ENCODE data around the gene ADAMTS13.
"Not testable (repeated sequence)": the region's sequence is repeated elsewhere in the genome, so short reads cannot be mapped to it uniquely, and the experiment has no call there.

ADAMTS13 gene

DNA sequence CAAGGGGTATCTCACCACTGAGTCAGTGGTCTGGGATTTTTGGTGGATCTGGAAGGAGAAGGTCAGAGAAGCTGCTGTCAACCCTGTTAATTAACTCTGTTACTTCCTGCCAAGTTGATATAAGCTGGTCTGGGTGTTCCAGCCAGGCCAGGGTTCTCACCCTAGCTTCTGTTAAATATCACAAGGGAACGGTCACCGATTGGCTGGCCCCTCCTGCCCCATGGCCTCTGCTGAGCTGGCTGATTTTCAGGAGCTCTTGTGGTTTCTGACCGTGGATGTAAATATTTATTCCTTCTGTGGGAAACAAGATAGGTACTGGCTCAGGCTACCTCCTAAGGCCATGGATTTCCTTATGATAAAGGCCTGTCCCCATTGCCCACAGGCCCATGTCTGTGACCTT, 1.0 kb downstream of the ADAMTS13 start:
- DNase-seq (ENCODE audit: insufficient read length, low spot score): no peak
- no peak for FAIRE-seq

DNA sequence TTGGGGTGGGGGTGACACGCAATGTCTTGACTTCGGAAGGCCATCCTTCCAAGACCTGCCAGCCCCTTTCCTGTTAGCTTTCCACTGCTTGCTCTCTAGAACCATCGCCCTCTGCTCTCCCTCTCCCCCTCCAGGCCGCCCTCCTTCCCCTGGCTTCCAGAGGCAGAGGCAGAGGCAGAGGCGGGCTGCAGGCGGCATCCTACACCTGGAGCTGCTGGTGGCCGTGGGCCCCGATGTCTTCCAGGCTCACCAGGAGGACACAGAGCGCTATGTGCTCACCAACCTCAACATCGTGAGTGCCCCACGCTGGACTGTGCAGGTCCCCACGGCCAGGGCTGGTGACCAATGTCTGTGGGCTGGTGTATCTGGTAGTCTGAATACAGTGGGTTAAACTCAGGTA, 2.0 kb downstream of the ADAMTS13 start:
- FAIRE-seq (no peak), DNase-seq (ENCODE audit: insufficient read length, low spot score) (no peak)

DNA sequence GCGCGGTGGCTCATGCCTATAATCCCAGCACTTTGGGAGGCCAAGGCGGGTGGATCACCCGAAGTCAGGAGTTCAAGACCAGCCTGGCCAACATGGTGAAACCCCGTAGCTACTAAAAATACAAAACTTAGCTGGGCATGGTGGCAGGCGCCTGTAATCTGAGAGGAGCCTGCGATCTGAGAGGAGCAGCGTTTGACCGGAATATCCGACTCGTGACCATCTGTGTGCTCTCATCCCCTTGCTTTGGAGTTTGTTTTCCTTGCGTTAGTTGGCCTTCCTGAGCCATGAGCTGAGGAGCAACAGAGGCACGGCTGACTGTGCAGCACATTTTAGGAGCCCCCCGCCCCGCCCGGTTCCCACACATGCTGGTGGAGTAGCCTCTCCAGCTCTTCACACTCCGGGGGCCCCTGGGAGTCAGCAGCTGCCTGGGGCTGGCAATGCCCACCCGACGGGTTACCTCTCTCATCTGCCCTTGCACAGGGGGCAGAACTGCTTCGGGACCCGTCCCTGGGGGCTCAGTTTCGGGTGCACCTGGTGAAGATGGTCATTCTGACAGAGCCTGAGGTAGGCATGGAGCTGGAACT, 3.0 kb downstream of the ADAMTS13 start:
- DNase-seq (ENCODE audit: insufficient read length, low spot score) (no peak), FAIRE-seq (no peak)

DNA sequence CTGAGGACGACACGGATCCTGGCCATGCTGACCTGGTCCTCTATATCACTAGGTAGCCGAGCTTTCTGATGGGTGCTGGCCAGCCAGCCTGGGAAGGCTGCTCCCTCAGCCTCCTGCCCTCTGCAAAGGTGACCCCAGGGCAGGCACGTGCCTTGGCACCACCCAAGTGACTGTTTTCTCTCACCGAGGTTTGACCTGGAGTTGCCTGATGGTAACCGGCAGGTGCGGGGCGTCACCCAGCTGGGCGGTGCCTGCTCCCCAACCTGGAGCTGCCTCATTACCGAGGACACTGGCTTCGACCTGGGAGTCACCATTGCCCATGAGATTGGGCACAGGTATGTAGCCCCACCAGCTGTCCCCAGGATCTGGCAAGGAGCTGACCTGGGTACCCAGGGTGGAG, 3.8 kb downstream of the ADAMTS13 start:
- FAIRE-seq (no peak), DNase-seq (ENCODE audit: insufficient read length, low spot score) (no peak)

DNA sequence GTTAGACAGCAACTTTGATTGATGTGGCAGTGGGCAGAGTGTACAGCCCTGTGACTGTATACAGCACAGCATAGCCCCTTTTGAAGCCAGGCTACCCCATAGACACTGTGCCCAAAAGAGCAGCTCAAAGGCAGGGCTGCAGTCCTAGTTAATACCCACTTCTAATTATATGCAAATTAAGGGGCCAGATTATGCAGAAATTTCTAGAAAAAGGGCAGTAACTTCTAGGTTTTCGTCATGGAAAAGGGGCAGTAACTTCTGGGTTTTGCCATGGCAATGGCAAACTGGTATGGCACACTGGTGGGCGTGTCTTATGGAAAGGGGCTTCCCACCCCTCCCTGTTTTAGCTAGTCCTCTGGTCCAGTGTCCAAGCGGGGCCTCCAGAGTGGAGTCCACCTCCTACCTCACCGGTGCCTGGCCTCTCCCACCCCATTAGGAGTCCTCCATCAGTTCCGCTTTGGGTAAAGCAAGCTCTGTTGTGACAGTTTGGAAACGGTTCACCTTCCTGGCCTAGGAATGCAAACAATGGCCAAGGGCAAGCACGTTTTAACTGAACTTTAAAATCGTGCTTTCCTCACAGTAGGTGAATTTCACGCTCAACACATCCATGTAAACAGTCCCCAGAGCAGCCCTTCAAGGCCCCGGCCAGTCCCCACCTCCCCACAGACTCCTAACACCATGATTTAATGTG, 5.6 kb downstream of the ADAMTS13 start:
- FAIRE-seq: no peak
- no peak for DNase-seq (ENCODE audit: insufficient read length, low spot score)

DNA sequence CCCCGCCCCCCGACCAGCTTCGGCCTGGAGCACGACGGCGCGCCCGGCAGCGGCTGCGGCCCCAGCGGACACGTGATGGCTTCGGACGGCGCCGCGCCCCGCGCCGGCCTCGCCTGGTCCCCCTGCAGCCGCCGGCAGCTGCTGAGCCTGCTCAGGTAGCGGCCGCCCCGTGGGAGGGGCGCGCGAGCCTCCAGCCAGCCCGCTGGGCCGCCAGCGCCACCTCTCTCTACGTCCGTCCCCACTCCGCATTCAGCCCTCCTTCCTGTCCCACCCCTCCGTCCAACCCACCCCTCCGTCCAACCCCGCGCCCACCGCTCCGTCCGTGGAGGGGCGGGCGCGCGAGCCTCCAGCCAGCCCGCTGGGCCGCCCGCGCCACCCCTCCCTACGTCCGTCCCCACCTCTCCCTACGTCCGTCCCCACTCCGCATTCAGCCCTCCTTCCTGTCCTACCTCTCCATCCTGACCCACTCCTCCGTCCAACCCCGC, 6.5 kb downstream of the ADAMTS13 start:
- DNase-seq (ENCODE audit: insufficient read length, low spot score) (peak; percentile 48), FAIRE-seq (peak; percentile 63)

DNA sequence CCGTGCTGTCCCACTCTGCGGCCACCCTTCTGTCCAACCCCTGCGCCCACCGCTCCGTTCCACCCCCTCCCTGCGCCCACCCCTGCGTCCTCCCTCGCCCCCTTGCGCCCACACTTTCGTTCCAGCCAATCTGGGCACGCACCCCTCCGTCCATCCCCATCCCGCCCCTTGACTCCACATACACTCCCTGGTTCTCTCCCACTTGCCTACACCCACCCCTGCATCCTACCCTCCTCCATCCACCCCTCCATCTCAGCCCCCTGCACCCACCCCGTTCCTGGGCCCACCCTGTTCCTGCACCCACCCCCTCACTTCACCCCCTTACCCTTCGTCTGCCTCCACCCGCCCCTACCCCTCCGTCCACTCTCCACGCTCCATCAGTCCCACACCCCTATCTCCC, 7.0 kb downstream of the ADAMTS13 start:
- FAIRE-seq (no peak), DNase-seq (ENCODE audit: insufficient read length, low spot score) (no peak)

DNA sequence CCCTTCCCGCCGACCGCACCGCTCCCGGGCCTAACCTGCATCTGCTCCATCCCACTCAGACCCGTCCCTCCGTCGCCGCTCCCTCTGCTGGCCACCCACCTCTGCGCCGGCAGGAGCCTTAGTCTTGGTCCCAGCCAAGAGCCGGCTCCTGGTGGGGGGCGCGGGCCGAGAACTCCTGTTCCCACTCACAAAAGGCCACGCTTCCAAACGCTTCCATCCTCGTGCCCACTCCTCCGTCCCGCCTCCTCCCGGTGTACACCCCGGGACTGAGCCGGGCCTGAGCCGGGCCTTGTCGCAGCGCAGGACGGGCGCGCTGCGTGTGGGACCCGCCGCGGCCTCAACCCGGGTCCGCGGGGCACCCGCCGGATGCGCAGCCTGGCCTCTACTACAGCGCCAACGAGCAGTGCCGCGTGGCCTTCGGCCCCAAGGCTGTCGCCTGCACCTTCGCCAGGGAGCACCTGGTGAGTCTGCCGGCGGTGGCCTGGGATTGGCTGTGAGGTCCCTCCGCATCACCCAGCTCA, 7.5 kb downstream of the ADAMTS13 start:
- FAIRE-seq (no peak), DNase-seq (ENCODE audit: insufficient read length, low spot score) (peak; percentile 36)

DNA sequence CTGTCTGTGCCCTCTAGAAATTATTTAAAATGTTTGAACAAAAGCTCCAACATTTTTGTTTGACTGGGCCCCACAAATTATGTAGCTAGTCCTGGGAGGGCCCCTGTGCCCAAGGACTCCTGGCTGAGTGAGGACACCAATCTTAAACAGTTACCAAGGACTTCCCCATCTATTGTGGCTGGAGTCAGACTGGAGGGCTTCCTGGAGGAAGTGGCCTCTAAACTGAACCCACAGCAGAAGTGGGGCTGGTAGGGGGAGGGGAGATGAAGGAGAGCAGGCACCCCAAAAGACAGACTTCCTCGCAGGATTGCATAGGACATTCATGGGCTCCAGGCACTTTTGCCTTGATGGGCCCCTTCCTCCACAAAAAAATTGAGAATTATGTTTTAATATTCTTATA, 8.1 kb downstream of the ADAMTS13 start:
- no peak for DNase-seq (ENCODE audit: insufficient read length, low spot score)
- no peak for FAIRE-seq

DNA sequence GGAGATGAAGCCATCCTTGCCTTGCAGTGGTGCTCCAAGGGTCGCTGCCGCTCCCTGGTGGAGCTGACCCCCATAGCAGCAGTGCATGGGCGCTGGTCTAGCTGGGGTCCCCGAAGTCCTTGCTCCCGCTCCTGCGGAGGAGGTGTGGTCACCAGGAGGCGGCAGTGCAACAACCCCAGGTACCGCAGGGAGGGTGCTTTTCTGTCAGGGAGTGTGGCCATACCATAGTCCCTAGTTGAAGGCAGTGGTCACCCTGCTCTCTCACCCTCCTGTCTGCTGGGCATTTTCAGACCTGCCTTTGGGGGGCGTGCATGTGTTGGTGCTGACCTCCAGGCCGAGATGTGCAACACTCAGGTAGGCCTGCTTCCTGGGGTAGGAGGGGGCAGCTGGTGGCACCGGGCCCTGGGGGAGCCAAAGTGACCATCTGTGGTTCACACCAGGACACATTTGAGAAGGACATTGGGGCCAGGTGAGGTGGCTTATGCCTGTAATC, 11.2 kb downstream of the ADAMTS13 start:
- DNase-seq (ENCODE audit: insufficient read length, low spot score) (no peak), FAIRE-seq (no peak)

DNA sequence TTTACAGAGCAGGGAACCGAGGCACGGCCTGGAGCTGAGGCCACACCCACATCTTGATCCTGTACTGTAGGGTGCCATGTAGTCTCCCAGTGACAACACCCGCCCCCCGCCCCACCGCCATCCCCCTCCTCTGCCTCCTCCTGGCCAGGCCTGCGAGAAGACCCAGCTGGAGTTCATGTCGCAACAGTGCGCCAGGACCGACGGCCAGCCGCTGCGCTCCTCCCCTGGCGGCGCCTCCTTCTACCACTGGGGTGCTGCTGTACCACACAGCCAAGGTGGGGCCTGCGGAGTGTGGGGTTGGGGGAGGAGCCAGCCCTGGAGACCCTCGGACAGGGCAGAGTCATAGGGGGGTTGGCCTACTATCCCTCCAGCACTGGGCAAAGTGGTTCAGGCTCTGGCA, 14.5 kb downstream of the ADAMTS13 start:
- DNase-seq (ENCODE audit: insufficient read length, low spot score) (no peak), FAIRE-seq (no peak)

DNA sequence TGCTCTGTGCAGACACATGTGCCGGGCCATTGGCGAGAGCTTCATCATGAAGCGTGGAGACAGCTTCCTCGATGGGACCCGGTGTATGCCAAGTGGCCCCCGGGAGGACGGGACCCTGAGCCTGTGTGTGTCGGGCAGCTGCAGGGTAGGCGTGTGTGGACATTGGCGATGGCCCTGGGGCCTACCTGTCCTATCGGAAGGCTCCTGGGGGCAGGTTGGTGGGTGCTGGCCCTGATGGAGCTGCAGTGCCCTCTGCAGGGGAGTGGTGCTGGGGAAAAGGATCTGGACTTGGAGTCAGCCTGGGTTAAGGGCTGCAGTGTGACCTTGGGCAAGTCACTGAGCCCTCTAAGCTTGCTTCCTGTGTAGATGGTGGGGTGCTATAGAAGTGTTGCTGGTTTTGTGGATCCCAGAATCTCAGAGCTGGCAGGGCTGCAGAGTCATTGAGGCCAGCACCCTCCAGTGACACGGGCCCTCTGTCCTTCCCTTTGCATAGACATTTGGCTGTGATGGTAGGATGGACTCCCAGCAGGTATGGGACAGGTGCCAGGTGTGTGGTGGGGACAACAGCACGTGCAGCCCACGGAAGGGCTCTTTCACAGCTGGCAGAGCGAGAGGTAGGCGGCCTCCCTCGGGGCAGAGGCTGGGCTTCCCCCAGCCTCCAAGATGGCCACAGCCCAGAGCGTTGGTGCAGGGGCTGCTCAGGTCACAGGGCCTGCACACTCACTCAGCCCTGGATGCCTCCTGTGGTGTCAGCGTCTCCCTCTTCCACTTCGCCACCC, 15.8 kb downstream of the ADAMTS13 start:
- DNase-seq (ENCODE audit: insufficient read length, low spot score) (no peak), FAIRE-seq (no peak)

DNA sequence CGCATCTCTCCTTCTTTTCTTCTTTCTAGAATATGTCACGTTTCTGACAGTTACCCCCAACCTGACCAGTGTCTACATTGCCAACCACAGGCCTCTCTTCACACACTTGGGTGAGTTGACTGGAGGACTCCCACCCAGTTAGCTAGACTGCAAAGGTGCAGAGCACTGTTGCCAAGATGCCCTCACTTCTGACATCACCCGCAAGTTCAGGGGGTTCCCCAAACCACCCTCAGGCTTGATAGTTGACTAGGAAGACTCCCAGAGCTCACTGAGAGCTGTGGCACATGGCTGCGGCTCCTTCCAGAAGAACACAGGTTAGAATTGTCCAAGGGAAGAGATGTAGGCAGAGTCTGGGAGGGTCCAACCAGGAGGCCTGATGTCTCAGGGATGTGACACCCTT, 17.2 kb downstream of the ADAMTS13 start:
- FAIRE-seq (no peak), DNase-seq (ENCODE audit: insufficient read length, low spot score) (no peak)

DNA sequence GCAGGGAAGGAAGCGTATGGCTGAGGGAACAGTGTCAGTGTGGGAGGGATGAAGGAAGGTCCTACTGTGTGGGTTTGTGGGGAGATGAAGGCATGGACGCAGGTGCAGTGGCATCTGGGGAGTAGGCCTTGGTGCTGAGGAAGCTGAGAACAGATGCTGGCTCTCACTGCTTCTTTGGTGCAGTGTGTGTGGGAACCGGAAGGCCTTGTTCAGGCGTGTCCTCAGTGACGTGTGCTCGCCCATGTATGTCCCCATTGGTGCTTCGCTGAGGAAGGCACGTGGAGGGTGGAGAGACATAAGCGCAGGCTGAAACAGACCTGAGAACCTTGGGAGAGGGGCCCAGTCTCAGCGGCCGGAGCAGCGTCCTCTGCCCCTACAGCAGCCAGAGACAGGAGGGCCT, 18.7 kb downstream of the ADAMTS13 start:
- FAIRE-seq (no peak), DNase-seq (ENCODE audit: insufficient read length, low spot score) (no peak)

DNA sequence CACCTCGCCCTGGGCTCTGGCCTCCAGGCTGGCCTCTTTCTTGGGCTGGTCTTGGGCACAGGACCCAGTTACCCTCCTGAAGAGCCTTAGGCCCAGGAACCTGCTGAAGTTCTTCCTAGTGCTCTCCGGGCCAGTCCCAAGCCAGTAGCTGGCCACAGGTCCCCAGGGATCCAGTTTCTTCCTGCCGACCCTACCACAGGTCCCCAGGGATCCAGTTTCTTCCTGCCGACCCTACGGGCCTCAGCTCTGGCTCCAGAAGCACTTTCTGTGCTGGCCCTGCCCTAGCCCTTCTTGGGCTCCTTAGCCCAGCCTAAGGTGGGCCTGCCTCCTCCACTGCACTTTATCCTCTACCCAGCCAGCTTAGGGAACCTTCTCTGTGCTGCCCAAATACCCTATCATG, 19.4 kb downstream of the ADAMTS13 start:
- DNase-seq (ENCODE audit: insufficient read length, low spot score) (no peak), FAIRE-seq (no peak)

DNA sequence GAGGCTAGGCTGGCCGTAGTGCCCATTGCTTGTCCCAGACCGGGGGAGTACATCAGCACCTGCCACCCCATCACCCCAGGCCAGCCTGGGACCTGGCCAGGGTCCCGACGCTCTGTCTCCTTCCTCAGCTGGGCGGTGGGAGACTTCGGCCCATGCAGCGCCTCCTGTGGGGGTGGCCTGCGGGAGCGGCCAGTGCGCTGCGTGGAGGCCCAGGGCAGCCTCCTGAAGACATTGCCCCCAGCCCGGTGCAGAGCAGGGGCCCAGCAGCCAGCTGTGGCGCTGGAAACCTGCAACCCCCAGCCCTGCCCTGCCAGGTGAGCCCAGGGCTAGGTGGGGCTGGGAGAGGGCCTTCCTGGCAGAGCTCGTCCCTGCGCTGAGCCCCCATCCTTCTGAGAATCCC, 21.1 kb downstream of the ADAMTS13 start:
- FAIRE-seq: no peak
- no peak for DNase-seq (ENCODE audit: insufficient read length, low spot score)

DNA sequence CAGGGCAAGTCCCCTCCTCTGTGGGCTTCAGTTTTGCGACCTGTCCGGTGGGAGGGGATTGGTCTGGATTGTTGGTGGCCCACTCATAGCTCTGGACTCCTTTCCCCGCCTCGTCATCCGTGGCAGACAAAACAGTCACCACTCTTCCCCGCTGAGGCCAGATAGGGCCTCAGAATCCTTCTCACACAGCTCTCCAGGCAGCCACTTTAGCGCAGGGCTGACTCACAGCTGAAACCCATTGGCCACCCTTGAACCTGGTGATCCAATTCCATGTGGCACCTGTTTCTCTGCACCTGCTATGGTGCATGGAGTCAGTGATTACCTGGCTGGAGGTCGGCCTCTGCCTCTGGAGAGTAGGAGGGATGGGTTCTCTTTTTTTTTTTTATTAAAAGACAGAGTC, 21.8 kb downstream of the ADAMTS13 start:
- DNase-seq (ENCODE audit: insufficient read length, low spot score): no peak
- no peak for FAIRE-seq

DNA sequence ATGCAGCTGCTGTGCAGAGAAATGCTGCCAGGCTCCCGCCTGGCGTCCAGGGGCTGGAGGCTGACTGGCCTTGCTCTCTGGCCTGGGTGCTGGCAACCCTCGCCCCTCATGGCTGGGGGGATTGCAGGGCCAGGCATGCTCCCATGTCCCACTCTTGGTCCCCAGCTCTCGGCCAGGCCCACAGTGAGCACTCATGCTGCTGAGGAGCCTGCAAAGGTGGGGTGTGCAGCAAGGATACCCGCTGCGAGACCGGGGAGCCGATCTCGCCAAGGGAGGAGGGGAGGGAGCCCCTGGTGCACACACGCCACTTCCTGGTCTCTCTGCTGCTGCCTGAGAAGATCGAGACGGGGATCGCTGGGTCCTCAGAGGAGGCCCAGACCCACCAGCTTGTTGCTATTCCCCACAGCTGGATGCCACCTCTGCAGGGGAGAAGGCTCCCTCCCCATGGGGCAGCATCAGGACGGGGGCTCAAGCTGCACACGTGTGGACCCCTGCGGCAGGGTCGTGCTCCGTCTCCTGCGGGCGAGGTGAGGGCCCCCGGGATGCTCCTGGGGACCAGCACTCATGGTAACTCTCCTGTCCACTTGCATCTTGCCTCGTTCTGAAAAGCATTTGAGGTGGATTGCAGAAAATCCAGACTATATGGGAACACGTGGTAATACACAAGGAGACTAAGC, 23.3 kb downstream of the ADAMTS13 start:
- no peak for DNase-seq (ENCODE audit: insufficient read length, low spot score)
- no peak for FAIRE-seq

DNA sequence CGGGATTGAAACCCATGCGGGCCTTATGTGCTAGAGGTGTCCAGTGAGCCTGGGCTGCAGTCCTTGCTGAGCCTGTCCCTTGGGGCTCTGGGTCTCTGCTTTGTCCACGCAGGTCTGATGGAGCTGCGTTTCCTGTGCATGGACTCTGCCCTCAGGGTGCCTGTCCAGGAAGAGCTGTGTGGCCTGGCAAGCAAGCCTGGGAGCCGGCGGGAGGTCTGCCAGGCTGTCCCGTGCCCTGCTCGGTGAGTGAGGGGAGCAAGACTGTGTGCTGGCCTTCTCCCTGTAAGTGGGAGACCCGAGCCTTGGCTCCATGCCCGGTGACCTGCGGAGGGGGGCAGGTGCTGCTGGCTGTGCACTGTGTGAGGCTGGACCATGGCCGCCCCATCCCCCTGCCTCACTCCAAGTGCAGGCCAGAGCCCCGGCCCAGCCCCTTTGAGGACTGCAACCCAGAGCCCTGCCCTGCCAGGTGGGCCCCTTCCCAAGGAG, 26.4 kb downstream of the ADAMTS13 start:
- DNase-seq (ENCODE audit: insufficient read length, low spot score): no peak
- no peak for FAIRE-seq

DNA sequence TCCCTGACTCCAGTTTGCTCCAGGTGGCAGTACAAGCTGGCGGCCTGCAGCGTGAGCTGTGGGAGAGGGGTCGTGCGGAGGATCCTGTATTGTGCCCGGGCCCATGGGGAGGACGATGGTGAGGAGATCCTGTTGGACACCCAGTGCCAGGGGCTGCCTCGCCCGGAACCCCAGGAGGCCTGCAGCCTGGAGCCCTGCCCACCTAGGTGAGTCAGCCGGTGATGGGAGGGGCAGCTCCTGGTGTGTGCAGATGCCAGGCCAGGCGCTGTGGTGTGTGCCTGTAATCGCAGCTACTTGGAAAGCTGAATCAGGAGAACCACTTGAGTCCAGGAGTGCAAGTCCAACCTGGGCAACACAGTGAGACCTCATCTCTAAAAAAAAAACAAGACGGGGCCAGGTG, 27.6 kb downstream of the ADAMTS13 start:
- DNase-seq (ENCODE audit: insufficient read length, low spot score) (no peak), FAIRE-seq (no peak)

DNA sequence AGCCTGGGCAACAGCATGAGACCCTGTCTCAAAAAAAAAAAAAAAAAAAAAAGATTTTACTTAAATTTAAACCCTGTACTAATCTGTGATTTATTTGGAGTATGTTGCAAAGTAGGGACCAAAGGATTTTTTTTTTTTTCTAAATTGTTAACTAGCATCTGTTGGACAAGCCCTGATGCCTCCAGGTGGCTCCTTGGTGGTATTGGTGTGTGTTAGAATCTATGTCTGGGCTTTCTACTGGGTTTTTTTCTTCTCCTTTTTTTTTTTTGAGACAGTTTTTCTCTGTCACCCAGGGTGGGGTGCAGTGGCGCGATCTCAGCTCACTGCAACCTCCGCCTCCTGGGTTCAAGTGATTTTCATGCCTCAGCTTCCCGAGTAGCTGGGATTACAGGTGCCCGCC, 29.7 kb downstream of the ADAMTS13 start:
- DNase-seq (ENCODE audit: insufficient read length, low spot score); FAIRE-seq: not testable (repeated sequence)

Measured in HTR-8/SVneo (cell line).